Measurements from ENCODE around the gene MAMDC2. TPM values are rescaled to one million over a fixed set of nuclear protein-coding genes. Genes with fewer than 3 reads are reported as not detected.
"Not testable (repeated sequence)": the region's sequence is repeated elsewhere in the genome, so short reads cannot be mapped to it uniquely, and the experiment has no call there.

MAMDC2 gene
- total RNA-seq, 1 experiment from 2014 or later = 2.2 TPM

DNA sequence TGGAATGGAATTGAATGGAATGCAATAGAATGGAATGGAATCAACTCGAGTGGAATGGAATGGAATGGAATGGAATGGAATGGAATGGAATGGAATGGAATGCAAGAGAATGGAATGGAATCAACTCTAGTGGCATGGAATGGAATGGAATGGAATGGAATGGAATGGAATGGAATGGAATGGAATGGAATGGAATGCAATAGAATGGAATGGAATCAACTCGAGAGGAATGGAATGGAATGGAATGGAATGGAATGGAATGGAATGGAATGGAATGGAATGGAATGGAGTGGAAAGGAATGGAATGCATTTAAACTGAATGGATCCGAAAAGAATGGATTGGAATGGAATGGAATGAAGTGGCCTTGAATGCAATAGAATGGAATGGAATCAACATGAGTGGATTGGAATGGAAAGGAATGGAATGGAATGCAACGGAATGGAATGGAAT is 5.5 kb upstream of the MAMDC2 start:
- not testable (repeated sequence) for DNase-seq (ENCODE audit: low read depth)

DNA sequence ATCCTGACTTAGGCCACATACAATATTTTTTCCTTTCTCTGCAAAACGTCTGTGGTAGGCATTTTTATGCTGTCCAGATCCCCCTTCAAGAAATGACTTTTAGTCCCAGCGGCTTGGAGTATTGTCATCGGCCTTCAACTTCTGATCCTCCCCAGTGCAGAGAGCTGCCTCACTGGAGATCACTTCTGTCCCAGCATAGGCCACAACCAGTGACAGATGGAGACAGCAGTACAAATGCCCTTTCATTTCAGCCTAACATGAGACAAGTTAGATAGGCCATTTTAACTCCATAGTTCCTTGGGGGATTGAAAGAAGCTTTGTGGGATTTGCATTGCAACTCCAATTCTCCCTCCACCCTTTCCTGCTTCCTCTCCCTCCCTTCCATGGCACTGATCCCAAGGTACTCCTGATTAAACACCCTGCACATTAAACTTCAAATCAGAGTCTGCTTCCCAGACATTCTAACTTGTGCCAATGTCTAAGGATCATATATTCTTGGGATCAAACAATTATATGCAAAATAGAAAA is 3.2 kb upstream of the MAMDC2 start:
- DNase-seq (ENCODE audit: low read depth) = no peak

DNA sequence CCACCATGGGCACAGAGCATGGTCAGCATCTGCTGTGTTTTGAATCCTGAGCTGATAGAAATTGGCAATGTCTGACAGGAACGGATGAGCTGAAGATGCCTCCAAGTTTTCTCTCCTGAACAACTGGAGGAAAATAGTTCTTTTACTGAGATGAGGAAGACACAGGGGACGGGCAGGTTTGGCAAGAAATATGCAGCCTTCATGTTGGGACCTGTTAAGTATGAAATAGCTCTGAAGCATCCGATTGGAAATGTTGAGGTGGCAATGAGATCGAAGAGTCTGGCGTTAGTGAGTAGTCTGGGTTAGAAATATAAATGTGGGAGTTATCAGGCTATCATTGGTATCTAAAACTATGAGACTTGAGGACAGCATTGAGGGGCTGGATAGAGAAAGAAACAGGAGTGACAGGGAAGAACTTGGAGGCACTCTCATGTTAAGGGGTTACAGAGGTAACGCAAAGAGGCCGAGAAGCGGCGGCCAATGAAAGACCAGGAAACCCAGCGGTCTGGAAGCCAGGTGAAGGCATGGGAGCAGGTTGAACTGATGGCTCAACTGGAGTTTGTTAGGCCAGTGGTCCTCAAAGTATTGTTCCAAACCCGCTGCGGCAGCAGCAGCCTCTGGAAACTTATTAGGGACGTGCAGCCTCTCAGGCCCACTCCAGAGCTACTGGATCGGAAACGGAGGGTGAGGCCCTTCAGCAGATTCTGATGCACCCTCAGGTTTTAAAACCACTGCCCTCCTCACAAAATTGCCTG is 1.0 kb upstream of the MAMDC2 start:
- no peak for DNase-seq (ENCODE audit: low read depth)

DNA sequence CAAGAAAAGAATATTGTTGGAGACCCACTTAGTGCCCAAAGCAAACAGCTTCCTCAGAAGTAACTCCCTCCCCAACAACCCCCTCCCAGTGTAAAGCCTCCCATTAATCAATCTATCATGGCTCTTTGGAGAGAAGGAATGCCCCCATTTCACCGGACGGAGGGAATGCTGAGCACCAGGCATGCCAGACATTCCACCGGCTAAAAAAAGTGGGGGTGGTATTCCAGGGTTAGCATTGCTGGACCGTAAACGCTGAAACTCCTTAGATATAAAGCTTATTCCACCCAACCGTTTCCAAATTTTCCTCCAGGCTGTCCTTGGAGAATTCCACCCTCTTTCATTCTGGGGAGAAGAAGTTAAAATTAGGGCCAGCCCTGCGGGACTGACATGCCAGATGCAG is 363 bp upstream of the MAMDC2 start:
- DNase-seq (ENCODE audit: low read depth) = no peak

DNA sequence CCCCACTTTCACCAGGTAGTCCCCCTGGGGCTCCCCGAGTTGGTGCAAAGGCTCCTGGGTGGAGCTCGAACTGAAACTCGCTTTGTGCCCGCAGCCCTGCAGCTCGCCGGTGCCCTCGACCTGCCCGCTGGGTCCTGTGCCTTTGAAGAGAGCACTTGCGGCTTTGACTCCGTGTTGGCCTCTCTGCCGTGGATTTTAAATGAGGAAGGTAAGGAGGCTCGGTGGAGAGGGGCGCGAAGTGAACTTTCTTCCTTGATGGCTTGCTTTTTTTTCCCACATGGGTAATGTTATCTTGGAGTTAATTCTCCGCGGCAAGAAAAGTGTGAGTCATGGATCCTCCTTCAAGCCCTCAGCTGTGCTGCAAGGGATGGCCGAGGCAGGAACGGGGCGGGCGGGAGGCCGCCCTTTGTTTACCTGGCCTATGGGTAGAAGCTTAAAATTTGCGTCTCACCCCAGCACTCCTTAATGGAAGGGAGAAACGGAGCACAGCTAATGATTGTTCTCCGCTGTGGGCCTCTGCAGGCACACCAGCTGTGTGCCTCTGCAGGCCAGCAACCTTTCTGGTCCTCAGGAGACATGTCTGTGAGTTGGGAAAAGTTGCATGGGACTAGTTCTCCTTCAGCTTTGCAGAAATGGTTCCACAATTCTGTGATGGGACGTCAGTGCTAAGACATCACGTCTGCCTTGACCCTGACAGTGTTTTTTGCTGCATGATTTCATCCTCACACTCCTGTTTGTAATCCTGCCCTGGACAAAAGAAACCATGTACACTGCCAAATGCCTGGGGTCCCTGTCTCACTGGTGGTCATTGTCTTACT is 1.1 kb downstream of the MAMDC2 start:
- DNase-seq (ENCODE audit: low read depth) = peak; percentile 70

DNA sequence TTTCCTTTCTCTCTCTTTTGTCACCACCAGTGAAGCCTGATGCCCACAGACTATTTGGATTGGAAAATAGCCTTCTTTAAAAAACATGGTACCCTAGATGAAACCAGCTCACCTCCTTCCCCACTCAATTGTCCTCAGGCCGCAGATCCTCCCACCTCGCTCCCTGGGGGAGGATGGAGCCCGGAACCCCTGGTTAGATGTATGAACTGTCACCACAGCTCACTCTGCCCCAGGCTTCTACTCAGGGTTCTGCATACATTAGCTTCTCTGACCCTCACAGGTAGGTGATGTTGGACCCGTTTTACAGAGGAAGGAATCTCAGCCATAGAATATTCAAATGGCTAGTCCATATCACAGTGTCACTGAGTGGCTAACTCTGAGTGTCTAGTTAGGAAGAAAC is 1.8 kb downstream of the MAMDC2 start:
- no peak for DNase-seq (ENCODE audit: low read depth)

DNA sequence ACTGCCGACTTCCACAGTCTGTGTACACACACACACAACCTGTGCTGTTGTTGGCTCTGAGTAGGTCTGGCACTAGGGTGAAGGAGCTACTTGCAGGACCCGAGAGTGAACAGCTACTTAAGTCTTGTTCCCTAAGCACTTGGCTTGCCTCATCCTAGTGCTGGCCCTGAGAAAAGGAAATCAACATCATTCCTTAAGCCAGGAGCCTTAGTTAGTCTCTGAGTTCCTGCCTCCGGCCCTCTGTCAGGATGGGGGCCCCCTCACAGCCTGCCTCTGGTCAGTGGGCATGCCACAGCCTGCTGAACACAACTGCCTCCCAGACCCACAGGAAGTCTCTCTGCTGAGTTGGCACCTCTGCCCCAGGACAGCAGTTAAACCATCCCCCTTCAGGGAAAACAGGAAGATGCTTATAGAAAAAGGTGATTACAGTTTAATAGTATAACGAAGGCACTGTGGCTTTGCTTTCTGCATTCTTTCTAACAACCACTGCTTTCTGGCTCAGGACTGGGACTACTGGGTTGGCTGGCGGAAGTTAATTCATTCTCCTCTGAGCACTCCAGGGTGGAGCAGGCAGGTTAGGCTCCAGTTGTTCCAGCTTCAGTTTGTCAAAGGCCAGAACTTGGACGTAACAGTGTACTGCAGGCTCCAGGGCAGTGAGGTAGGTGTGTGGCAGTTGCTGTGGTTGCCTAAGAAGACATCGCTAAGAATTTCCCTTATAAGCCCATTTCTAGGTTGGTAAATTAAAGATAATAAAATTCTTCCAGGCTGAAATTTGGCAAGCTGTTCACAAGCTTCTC is 2.8 kb downstream of the MAMDC2 start:
- DNase-seq (ENCODE audit: low read depth) = peak; percentile 46

DNA sequence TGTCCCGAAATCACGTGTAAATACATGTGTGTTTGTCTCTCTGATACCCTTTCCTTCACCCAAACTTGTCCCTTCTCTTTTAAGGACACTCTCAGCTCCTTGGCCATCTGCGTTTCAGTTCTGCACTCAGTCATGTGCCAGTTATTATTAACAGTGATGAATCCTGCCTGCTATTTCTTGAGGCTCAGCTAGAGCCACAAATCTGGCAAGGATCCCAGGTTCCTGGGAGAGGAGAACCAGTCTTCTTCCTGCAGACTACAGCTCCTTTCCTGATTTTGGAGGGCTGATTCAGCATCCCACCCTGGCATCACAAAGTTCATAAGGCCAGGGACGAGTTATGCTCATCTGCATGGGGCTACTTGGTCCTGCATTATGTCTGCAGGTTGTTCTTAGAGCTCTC is 5.6 kb downstream of the MAMDC2 start:
- DNase-seq (ENCODE audit: low read depth) = peak; percentile 67

DNA sequence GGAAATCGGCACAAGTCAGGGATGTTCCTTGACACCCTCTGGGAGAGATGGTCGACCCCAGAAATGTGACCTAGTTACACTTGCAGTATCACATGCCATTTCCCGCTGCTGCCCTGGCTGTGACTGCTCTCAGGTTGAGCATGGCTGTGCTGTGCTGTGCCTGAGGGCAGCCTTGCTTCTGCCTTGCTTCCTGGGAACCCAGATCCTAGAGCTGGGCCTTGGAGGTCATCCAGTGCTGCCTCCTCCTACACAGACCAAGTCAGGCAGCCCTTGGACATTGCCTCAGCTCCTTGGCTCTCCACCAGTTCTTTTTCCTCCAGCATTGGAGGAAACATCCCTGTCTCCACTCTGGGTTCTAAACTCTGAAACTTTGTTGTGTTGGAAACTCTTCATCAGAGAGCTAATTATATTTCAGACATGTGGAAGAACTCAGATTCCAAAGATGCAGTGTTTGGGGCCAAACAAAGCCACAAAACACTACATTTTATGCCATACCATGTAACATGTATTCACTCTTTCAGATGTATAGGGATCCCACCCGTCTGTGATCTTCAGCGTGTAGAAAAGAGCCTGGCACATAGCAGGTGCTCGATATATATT is 6.1 kb downstream of the MAMDC2 start:
- DNase-seq (ENCODE audit: low read depth) = no peak

DNA sequence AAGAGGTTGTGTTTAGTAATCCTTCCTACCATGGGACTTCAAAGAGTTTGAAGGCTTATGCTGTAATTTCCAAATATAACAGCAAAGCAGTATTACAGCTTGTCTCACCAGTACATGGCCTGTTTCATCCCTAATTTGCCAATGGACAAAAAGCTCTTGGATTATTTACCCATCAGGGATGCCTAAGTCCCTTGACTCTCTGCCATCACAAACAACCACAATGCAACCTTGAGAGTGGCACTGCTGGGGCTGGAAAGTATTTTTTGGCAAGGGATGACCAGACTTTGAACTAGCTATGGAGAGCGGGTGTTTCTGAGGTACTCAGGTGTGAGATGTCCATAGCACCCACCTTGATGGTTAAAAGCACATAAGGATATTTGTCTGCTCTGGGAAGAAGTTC is 9.1 kb downstream of the MAMDC2 start:
- DNase-seq (ENCODE audit: low read depth) = no peak

DNA sequence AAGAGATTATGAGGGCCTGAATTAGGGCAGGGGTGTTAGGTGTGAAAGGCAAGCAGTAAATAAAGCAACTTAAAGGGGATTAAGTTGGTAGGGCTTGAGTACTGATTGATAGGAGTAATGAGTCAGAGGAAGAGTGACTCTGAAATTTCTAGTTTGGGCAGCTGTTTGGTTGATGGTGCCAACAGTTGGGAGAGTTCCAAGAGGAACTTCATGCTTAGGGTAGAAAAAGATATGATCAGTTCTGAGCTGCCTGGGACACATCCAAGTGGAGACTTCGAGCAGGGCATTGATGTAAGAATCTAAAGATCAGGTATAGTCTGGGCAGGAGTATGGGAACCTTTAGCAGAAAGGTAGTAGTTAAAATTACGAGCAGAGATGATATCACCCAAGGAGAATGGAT is 10.2 kb downstream of the MAMDC2 start:
- DNase-seq (ENCODE audit: low read depth) = peak; percentile 73

DNA sequence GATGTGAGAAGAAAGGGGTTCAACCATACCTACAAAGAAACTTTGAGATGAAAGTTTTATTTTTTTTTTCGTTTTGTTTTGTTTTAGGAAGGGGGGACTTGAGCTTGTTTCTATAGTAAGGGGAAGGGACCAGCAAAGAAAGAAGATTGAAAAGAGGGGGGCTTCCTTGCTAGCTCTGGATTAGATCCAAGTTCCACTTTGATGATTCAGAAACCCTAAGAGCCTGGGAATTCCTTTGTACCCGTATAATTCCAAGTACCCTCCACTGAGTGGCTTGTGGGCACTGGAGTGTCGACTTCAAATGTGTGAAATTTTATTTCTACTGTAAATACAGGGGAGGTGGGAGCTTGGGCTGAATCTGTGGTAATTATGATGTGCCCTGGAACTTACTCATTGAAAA is 10.9 kb downstream of the MAMDC2 start:
- peak; percentile 66 for DNase-seq (ENCODE audit: low read depth)

DNA sequence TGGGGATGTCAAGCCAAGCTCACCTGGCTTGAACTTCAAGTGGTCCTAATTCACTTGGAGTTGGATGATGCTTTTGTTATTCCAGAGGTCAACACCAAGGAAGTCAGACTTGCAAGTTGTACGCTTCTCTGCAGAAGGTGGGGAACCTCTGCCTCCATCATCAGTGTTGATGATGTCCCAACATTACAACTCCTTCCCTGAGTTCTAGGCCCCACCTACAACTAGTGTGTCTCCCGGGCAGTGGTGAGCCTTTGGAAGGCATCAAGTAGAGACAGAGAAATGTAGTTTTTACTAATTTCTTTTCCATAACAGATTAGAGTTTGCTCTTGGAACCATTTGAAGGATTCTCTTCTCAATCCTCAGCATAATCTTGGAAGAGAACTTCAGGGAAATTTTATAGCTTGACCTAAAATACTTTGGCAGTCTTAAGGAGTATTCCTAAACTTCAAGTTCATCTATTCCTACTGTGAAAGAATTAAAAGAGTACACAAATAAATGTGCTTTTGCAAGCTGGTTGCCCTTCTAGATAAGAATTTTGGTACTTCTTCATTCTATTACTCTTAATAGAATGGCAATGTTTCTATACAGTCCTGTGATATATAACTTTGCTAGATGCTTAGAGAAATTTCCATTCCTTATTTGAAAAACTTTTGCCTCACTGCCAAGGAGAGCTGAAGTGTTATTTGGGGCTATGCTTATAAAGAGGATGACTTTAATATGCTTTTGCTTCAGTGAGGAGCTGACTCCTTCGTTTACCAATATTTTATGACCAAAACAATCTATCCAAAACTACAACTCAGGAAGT is 12.0 kb downstream of the MAMDC2 start:
- no peak for DNase-seq (ENCODE audit: low read depth)

DNA sequence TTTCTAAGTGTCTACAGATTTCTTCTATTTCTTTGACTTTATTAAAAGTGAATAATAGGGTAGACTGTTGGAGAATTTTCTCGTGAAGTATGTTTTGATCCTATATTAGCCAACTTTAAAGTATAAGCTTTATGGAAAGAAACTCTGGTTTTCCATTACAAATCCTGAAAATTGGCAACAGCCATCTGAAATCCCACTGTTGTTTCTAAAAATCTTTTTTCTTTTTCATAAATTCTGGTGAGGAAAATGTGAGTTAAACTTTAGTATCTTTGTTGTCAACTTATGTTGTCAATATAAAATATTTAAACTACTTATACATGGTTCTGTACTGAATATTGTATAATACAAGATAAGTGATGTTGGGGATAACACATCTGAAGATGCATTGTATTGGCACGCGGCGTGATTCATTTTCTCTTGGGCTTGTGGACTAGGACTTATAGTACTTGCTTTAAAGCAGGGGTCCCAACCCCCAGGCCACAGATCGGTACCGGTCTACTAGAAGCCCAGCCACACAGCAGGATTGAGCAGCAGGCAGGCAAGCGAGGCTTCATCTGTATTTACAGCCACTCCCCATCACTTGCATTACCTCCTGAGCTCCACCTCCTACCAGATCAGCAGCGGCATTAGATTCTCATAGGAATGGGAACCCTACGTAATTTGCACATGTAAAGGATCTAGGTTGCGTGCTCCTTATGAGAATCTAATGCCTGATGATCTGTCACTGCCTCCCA is 12.7 kb downstream of the MAMDC2 start:
- DNase-seq (ENCODE audit: low read depth) = no peak

DNA sequence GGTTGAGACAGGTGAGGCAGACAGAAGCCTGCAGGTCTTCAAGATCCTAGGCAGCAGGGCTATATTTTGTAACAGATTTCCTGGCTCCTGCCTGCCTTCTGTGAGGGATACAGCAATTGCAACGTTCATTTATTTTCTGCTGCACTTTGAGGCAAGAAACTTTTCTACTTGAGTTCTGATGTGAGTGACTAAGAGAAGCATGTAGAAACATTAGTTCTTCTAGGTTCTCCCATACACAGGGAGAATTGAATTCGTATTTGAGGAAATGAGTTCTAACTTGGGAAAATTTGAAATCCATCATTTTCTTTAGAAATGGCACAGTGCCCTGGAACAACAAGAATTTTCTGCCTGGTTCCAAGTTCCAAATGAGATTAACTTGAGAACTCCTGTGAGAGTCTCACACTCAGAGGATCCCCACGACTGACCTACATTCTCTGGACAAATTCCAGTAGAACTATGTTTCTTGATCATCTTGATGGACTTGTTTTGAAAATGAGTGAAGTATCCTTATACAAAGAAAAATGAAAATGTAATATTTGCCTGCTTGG is 15.0 kb downstream of the MAMDC2 start:
- DNase-seq (ENCODE audit: low read depth) = no peak

DNA sequence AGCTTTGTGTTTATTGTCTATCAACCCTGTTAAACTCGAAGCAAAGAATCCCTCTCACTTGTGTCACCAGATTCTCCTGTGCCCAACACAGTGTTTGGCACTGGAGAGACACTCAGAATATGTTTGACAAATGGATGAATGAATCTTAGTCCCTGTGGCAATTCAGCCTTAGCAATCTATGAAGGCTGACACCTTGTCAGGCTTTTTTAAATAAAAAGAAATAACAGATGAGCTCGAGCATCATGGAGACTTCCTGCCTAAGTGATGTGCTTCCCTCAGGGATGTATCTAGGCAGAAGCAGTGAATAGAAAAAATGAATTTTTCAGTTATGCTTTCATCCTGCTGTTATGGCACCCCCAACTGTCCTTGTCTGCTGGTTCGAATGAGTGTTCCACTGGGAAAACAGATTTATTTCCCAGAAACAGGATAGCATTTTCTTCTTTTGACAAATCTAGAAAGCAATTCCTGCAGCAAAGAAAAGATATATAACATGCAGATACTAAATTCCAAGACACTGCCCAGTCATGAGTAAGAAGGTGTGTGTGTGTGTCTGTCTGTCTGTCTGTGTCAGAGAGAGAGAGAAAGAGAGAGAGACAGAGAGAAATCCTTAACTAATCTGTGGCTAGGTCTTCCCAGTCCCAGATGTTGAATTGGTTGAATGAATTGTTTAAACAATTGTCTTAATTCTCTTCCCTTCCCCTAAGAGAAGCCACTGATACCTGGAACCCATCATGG is 16.7 kb downstream of the MAMDC2 start:
- no peak for DNase-seq (ENCODE audit: low read depth)

DNA sequence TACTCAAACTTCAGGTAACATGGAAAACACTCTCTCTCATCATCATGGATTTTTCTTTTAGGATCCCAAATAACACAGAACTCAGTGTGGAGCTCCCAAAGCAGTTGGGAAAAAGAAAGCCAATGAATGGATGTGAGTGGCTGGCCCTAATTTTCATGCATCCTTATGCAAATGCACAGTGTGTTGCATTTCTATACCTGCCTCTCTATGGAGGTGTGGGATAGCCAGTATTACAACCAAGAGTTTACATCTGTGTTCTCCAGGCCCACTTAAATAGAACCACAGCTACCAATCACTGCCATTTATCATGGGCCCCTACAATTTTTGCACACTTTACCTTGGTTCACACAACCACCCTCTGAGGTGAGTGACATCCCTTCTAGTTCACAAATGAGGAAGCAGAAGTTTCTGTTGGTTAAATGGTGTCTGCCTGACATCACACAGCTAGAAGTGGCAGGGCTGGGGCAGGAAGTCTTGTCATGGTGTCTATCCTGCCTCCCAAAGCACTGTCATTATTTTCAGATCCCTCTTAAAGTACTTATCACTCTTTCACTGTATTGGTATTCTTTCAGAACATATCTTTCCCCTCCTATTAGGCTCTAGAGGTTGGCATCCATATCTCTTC is 17.3 kb downstream of the MAMDC2 start:
- DNase-seq (ENCODE audit: low read depth) = no peak

DNA sequence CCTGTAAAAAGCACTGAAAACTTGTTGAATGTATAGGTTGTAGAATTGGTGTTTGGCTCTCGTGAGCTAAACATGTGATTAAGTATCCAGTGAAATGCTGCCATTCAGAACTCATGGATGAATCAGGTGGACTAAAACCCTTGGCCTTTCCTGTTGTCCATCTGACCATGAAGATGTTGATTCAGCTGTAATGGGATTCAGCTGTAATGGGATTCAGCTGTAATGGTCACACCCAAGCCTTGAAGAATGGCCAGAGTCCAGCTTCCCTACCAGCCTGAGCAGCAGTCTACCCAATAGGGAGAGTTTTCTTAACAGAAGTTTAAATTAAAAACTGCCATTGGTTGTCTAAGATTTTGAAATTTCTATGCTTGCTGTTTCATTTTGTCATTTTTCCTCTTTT is 18.1 kb downstream of the MAMDC2 start:
- DNase-seq (ENCODE audit: low read depth) = no peak

DNA sequence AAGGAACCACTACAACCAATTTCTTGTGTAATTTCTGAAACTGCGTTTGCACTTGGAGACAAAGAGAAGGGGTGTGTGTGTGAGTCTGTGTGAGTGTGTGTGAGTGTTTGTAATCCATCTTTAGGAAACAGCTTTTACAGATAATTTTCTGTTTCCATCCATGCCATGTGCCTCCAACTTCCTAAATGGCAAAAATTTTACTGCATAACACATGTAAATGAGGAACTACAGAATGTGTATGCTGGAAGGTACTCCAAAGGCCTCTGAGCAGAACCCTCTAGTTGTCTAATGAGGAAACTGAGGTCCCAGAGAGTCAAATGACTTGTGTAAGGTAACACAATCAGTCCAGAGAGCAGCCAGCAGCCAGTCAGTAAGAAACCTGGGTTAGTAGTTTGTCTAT is 20.8 kb downstream of the MAMDC2 start:
- no peak for DNase-seq (ENCODE audit: low read depth)

Data from Daoy (cell line).